GM12892 (cell line): ENCODE data around the gene ADH5.
"Not testable (repeated sequence)": the region's sequence is repeated elsewhere in the genome, so short reads cannot be mapped to it uniquely, and the experiment has no call there.

Experiments
- POLR2A ChIP-seq: IDR thresholded peaks from 2 replicates; pipeline ENCODE4 v1.6.1; 2011; ENCODE audit warnings: low read depth, low read length, control low read depth
- POLR2AphosphoS5 ChIP-seq: IDR thresholded peaks from 2 replicates; pipeline ENCODE4 v1.6.1; 2011; ENCODE audit warnings: low read depth, low read length, control low read depth
- TAF1 ChIP-seq: IDR thresholded peaks from 2 replicates; pipeline ENCODE4 v1.6.1; 2011; ENCODE audit warnings: low read depth, mild to moderate bottlenecking, control low read depth, low read length, borderline replicate concordance

GRCh38 chr4:99109286-99109685 is 20.7 kb upstream of the ADH5 start:
- TF ChIP-seq POLR2A, POLR2AphosphoS5, TAF1: not testable (repeated sequence)
